Keratinocyte (primary cell): ENCODE data around the gene LBP. TPM values are rescaled to one million over a fixed set of nuclear protein-coding genes. Genes with fewer than 3 reads are reported as not detected.

Source experiments
- DNase-seq: peaks from one replicate; pipeline ENCODE4 v3.0.0-alpha.2; 2011; ENCODE audit warnings: low read depth, missing footprints, low spot score
- FAIRE-seq: peaks from 2 replicates; lab custom pipeline; 2011; peaks lifted over from hg19 to GRCh38; lab: Jason Lieb, UNC
- H2AFZ ChIP-seq: 2 replicates; pipeline ENCODE4 v1.6.0; 2012; ENCODE audit warnings: low read length, control low read depth, inconsistent platforms; ENCODE audit not compliant: control insufficient read depth
- H3K27ac ChIP-seq: 2 replicates; pipeline ENCODE4 v1.5.1; 2011; ENCODE audit warnings: low read length; ENCODE audit not compliant: control insufficient read depth, insufficient read depth
- H3K27me3 ChIP-seq: 3 replicates; pipeline ENCODE4 v1.6.0; 2011; ENCODE audit warnings: low read length; ENCODE audit not compliant: control insufficient read depth, insufficient read depth; ENCODE audit errors: extremely low read depth
- H3K36me3 ChIP-seq, 2 experiments: 2 replicates in 1 of 2; 3 replicates in 1 of 2; pipeline ENCODE4 v1.5.1; 2011; ENCODE audit warnings: low read length in 2 of 2, mild to moderate bottlenecking in 1 of 2; ENCODE audit not compliant: control insufficient read depth in 2 of 2, insufficient read depth in 2 of 2; ENCODE audit errors: extremely low read depth in 1 of 2
- H3K4me1 ChIP-seq: 3 replicates; pipeline ENCODE4 v1.5.1; 2011; ENCODE audit warnings: low read length; ENCODE audit not compliant: control insufficient read depth, insufficient read depth; ENCODE audit errors: extremely low read depth
- H3K4me2 ChIP-seq: 3 replicates; pipeline ENCODE4 v1.6.0; 2011; ENCODE audit warnings: low read depth, low read length; ENCODE audit not compliant: control insufficient read depth, insufficient read depth; ENCODE audit errors: extremely low read depth
- H3K4me3 ChIP-seq, 3 experiments: fragments of 200-600 bp in 1 of 3; sonication (generic) in 1 of 3; 2 replicates in 2 of 3; 3 replicates in 1 of 3; pipeline ENCODE4 v1.5.1; 2011 to 2016; ENCODE audit warnings: low read length in 3 of 3, mild to moderate bottlenecking in 3 of 3, control low read depth in 2 of 3, inconsistent platforms in 1 of 3, low read depth in 1 of 3, mixed read lengths in 1 of 3, mixed run types in 1 of 3, moderate library complexity in 1 of 3; ENCODE audit not compliant: control insufficient read depth in 2 of 3, insufficient read depth in 2 of 3; ENCODE audit errors: extremely low read depth in 1 of 3
- H3K79me2 ChIP-seq: 2 replicates; pipeline ENCODE4 v1.6.0; 2012; ENCODE audit warnings: low read length; ENCODE audit not compliant: control insufficient read depth, insufficient read depth
- H3K9ac ChIP-seq: 3 replicates; pipeline ENCODE4 v1.6.0; 2011; ENCODE audit warnings: low read length; ENCODE audit not compliant: control insufficient read depth, insufficient read depth; ENCODE audit errors: extremely low read depth
- H3K9me1 ChIP-seq: 3 replicates; pipeline ENCODE4 v1.6.0; 2011; ENCODE audit warnings: low read length; ENCODE audit not compliant: control insufficient read depth, insufficient read depth; ENCODE audit errors: extremely low read depth
- H3K9me3 ChIP-seq: 2 replicates; pipeline ENCODE4 v1.5.1; 2012; ENCODE audit warnings: low read depth, low read length; ENCODE audit not compliant: control insufficient read depth
- H4K20me1 ChIP-seq: 3 replicates; pipeline ENCODE4 v1.6.0; 2011; ENCODE audit warnings: low read length; ENCODE audit not compliant: control insufficient read depth, insufficient read depth; ENCODE audit errors: extremely low read depth
- EZH2 ChIP-seq: IDR thresholded peaks from one replicate; pipeline ENCODE4 v1.6.1; 2012; ENCODE audit warnings: inconsistent platforms, mild to moderate bottlenecking, low read length, moderate library complexity
- dilution Hi-C: fragments of 300-500 bp; cut with MboI; formaldehyde crosslinking; loops from one replicate; pipeline ENCODE4 v1.7.0; 2020; ENCODE audit warnings: low sequenced_read_pairs; ENCODE audit not compliant: extremely low pct_ligation_motif_present
- polyA plus RNA-seq, 5 experiments: library from polyadenylated mRNA; depleted of rRNA in 3 of 5; stranded (reverse) in 3 of 5; stranded (forward) in 1 of 5; unstranded in 1 of 5; fragments of >200 nt; gene quantifications; 1 replicate in 1 of 5; 2 replicates in 3 of 5; 3 replicates in 1 of 5; pipeline versions ENCODE4 v1.2.1 to v1.2.3, GENCODE V29; 2011 to 2012; ENCODE audit warnings: missing spikeins in 2 of 5, low read depth in 1 of 5, low replicate concordance in 1 of 5
- TF ChIP-seq, protein P1 (sequence below), 3 experiments: IDR thresholded peaks in 1 of 3; conservative IDR thresholded peaks in 1 of 3; optimal IDR thresholded peaks in 1 of 3; 2 replicates in 2 of 3; 3 replicates in 1 of 3; pipeline versions ENCODE3 to v1.5.1; 2011; ENCODE audit warnings: low read length in 3 of 3, mild to moderate bottlenecking in 3 of 3, moderate library complexity in 2 of 3, control low read depth in 1 of 3, inconsistent platforms in 1 of 3; ENCODE audit not compliant: insufficient read depth in 2 of 3; ENCODE audit errors: extremely low read depth in 1 of 3

Gene LBP
- polyA plus RNA-seq, 1 donor (not counting 4 experiments of a cell fraction or from before 2014, with no cell fraction given), result not detected

DNA sequence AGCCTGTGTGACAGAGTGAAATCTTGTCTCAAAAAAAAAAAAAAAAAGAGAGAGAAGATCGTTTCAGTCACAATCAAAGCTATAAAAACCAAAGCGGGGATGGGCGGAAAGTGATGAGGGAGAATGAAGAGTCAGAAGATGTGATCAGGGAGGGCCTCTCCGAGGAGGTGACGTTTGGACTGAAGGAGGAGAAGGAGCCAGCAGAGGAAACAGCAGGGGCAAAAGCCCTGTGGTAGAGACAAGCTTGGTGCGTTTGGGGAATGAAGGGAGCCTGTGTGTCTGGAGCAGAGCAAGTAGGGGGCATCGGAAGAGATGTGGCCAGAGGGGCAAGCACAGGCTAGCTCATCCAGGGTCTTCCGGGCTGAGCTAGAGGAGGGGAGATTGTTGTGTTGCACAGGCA lies 14.5 kb upstream of the LBP start:
- DNase-seq (no peak), FAIRE-seq (no peak)
- no peaks in the 10 kb centered on the region for H3K9me3 ChIP-seq
- H3K27ac ChIP-seq, result no peak overlapping the region
- H3K27me3 ChIP-seq, result peaks cover 24% of the 10 kb centered on the region
- dilution Hi-C loops, result no loop called here
- H3K79me2 ChIP-seq, result no peaks in the 10 kb centered on the region
- H3K4me1 ChIP-seq, result no peaks in the 10 kb centered on the region
- no peak for TF ChIP-seq EZH2
- TF ChIP-seq, protein P1, sequence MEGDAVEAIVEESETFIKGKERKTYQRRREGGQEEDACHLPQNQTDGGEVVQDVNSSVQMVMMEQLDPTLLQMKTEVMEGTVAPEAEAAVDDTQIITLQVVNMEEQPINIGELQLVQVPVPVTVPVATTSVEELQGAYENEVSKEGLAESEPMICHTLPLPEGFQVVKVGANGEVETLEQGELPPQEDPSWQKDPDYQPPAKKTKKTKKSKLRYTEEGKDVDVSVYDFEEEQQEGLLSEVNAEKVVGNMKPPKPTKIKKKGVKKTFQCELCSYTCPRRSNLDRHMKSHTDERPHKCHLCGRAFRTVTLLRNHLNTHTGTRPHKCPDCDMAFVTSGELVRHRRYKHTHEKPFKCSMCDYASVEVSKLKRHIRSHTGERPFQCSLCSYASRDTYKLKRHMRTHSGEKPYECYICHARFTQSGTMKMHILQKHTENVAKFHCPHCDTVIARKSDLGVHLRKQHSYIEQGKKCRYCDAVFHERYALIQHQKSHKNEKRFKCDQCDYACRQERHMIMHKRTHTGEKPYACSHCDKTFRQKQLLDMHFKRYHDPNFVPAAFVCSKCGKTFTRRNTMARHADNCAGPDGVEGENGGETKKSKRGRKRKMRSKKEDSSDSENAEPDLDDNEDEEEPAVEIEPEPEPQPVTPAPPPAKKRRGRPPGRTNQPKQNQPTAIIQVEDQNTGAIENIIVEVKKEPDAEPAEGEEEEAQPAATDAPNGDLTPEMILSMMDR (optimal IDR thresholded peaks at IDR 0.05 in 1 of 3, IDR thresholded peaks at IDR 0.05 in 1 of 3, conservative IDR thresholded peaks at IDR 0.05 in 1 of 3; ENCODE audit: extremely low read depth in 1 of 3, insufficient read depth in 2 of 3, low read length in 3 of 3), result no peak
- no peaks in the 10 kb centered on the region for H3K9me1 ChIP-seq
- H3K9ac ChIP-seq, result no peak overlapping the region
- H3K4me2 ChIP-seq, result no peak overlapping the region
- no peaks in the 10 kb centered on the region for H3K36me3 ChIP-seq
- no peaks in the 10 kb centered on the region for H4K20me1 ChIP-seq
- H2AFZ ChIP-seq, result no peak overlapping the region
- no peak overlapping the region for H3K4me3 ChIP-seq

DNA sequence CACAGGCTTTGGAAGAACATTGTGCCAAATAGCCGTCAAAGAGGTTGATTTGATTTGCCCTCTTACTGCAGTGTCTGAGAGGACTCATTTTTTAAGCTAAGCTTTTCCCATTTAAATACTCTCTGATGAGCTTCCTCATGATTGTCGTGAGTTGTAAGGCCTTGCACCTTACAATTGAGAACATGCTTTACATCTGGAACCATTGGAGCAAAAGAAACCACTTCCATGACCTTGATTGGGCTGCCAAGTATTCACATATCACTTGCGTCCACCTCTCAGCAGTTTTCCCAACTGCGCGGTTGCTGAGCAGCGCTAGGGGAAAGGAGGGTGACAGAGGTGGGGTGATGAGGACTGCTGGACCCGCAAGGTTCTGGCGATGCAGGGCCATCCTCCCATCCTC lies 12.3 kb upstream of the LBP start:
- no peak overlapping the region for H3K9ac ChIP-seq
- TF ChIP-seq, protein P1 (optimal IDR thresholded peaks at IDR 0.05 in 1 of 3, IDR thresholded peaks at IDR 0.05 in 1 of 3, conservative IDR thresholded peaks at IDR 0.05 in 1 of 3; ENCODE audit: extremely low read depth in 1 of 3, insufficient read depth in 2 of 3, low read length in 3 of 3), result no peak
- TF ChIP-seq EZH2, result no peak
- dilution Hi-C loops, result no loop called here
- H2AFZ ChIP-seq, result no peak overlapping the region
- H3K27ac ChIP-seq, result no peak overlapping the region
- H3K79me2 ChIP-seq, result no peaks in the 10 kb centered on the region
- H4K20me1 ChIP-seq, result no peaks in the 10 kb centered on the region
- no peaks in the 10 kb centered on the region for H3K9me1 ChIP-seq
- no peaks in the 10 kb centered on the region for H3K4me1 ChIP-seq
- peaks cover 2% of the 10 kb centered on the region for H3K9me3 ChIP-seq
- FAIRE-seq, result no peak
- H3K4me3 ChIP-seq, result no peak overlapping the region
- H3K27me3 ChIP-seq, result peaks cover 28% of the 10 kb centered on the region
- H3K4me2 ChIP-seq, result no peak overlapping the region
- no peaks in the 10 kb centered on the region for H3K36me3 ChIP-seq
- no peak for DNase-seq
